Stimulated activated CD4-positive, alpha-beta T cell treated with anti-CD3 and anti-CD28 coated beads, Interleukin-1b, Interleukin-23, amount 100 ng/mL, for 1 hour (primary cell): Measurements from ENCODE around the gene HIPK2.

Experiments
- DNase-seq, 2 donors: peaks; one replicate each; pipeline ENCODE4 v3.0.0-alpha.2; 2020; ENCODE audit warnings: low read depth in 2 of 2

HIPK2 gene

GRCh38 chr7:139696552-139696951 is 81.2 kb downstream of the HIPK2 start:
- DNase-seq, result no peak

GRCh38 chr7:139695588-139695987 is 82.2 kb downstream of the HIPK2 start:
- no peak for DNase-seq

GRCh38 chr7:139695051-139695450 is 82.7 kb downstream of the HIPK2 start:
- no peak for DNase-seq

- DNase-seq, result no peak
Measured at GRCh38 chr7:139694389-139694676, 83.5 kb downstream of the HIPK2 start.

GRCh38 chr7:139693651-139694388 is 84.0 kb downstream of the HIPK2 start:
- no peak for DNase-seq

- no peak for DNase-seq
Measured at GRCh38 chr7:139692723-139693122, 85.1 kb downstream of the HIPK2 start.

GRCh38 chr7:139691253-139691781 is 86.5 kb downstream of the HIPK2 start:
- DNase-seq, result no peak

- DNase-seq, result no peak
Measured at GRCh38 chr7:139687980-139688632, 89.7 kb downstream of the HIPK2 start.

- no peak for DNase-seq
Measured at GRCh38 chr7:139687211-139687954, 90.4 kb downstream of the HIPK2 start.

GRCh38 chr7:139683137-139683921 is 94.5 kb downstream of the HIPK2 start:
- no peak for DNase-seq

GRCh38 chr7:139682136-139683013 is 95.4 kb downstream of the HIPK2 start:
- no peak for DNase-seq

GRCh38 chr7:139681812-139682135 is 96.0 kb downstream of the HIPK2 start:
- DNase-seq, result no peak

GRCh38 chr7:139681463-139681755 is 96.4 kb downstream of the HIPK2 start:
- DNase-seq, result no peak

GRCh38 chr7:139680676-139681462 is 96.9 kb downstream of the HIPK2 start:
- DNase-seq, result peak; percentile 23 to 24

GRCh38 chr7:139679731-139680594 is 97.8 kb downstream of the HIPK2 start:
- no peak for DNase-seq

- DNase-seq, result no peak
Measured at GRCh38 chr7:139676390-139676789, 101.4 kb downstream of the HIPK2 start.

GRCh38 chr7:139675127-139676125 is 102.4 kb downstream of the HIPK2 start:
- no peak for DNase-seq

GRCh38 chr7:139674752-139675126 is 103.1 kb downstream of the HIPK2 start:
- no peak for DNase-seq
